VCaP (cell line): Measurements from ENCODE around the gene CFTR.

Experiments used
- H3K27ac ChIP-seq: fragments of 450-650 bp; 2 replicates; pipeline ENCODE4 v1.5.1; 2017
- CTCF ChIP-seq: fragments of 450-650 bp; conservative IDR thresholded peaks from 2 replicates; pipeline ENCODE4 v1.5.1; 2017; ENCODE audit warnings: mild to moderate bottlenecking, moderate library complexity

The CFTR gene

DNA sequence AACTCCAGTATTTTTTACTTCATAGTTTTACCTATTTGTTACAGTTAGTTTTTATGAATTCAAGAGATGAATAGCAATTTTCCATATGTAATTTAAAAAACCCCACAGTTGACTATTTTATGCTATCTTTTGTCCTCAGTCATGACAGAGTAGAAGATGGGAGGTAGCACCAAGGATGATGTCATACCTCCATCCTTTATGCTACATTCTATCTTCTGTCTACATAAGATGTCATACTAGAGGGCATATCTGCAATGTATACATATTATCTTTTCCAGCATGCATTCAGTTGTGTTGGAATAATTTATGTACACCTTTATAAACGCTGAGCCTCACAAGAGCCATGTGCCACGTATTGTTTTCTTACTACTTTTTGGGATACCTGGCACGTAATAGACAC is 184.2 kb downstream of the CFTR start:
- peak overlapping the region; percentile 77; the same call in 1 of the 2 replicates for H3K27ac ChIP-seq
- no peak for TF ChIP-seq CTCF

- H3K27ac ChIP-seq: peak overlapping the region; percentile 77
- no peak for TF ChIP-seq CTCF
These were observed 185.5 kb downstream of the CFTR start for GRCh38 chr7:117665368-117665767.

DNA sequence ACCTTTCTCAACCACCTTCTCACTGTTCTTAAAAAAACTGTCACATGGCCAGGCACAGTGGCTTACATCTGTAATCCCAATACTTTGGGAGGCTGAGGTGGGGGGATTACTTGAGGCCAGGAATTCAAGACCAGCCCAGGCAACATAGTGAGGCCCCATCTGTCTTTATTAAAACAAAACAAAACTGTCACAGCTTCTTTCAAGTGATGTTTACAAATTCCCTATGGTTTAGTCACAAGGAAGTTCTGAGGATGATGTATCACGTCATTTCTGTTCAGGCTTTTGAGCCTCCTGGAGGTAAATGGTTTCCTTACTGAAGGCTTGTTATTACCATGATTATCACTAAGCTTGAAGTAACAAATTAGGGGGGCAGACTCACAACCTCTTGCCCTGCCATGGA is 186.2 kb downstream of the CFTR start:
- peak overlapping the region; percentile 77 for H3K27ac ChIP-seq
- no peak for TF ChIP-seq CTCF

DNA sequence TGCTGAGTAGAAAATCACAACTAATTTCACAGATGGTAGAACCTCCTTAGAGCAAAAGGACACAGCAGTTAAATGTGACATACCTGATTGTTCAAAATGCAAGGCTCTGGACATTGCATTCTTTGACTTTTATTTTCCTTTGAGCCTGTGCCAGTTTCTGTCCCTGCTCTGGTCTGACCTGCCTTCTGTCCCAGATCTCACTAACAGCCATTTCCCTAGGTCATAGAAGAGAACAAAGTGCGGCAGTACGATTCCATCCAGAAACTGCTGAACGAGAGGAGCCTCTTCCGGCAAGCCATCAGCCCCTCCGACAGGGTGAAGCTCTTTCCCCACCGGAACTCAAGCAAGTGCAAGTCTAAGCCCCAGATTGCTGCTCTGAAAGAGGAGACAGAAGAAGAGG is 186.9 kb downstream of the CFTR start:
- no peak for TF ChIP-seq CTCF
- H3K27ac ChIP-seq: peak overlapping the region; percentile 77

DNA sequence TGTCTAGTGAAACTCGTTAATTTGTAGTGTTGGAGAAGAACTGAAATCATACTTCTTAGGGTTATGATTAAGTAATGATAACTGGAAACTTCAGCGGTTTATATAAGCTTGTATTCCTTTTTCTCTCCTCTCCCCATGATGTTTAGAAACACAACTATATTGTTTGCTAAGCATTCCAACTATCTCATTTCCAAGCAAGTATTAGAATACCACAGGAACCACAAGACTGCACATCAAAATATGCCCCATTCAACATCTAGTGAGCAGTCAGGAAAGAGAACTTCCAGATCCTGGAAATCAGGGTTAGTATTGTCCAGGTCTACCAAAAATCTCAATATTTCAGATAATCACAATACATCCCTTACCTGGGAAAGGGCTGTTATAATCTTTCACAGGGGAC is 187.6 kb downstream of the CFTR start:
- peak overlapping the region; percentile 77; the same call in 1 of the 2 replicates for H3K27ac ChIP-seq
- no peak for TF ChIP-seq CTCF

GRCh38 chr7:117669818-117670217 is 190.0 kb downstream of the CFTR start:
- TF ChIP-seq CTCF: no peak
- H3K27ac ChIP-seq: no peak overlapping the region

DNA sequence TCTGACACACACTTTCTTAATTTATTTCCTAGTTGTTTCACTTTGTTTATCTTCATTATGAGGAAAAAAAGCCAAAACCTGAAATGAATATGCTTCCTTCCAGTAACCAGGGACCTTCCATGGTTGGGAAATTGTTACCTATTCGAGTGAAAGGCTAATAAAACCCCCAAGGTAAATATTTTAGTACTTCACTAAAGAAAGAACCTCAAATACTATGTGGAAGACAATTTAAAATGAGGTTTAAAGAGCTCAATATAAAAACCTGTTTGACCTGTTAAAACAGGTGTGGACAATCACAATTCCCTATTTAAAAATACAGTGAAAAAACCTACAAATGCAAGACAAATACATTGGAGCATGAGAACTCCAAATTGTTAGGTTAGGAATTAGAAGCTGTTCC is 192.6 kb downstream of the CFTR start:
- TF ChIP-seq CTCF: no peak
- peak overlapping the region; percentile 96 for H3K27ac ChIP-seq

GRCh38 chr7:117673367-117673766 is 193.5 kb downstream of the CFTR start:
- peak overlapping the region; percentile 96 for H3K27ac ChIP-seq
- no peak for TF ChIP-seq CTCF
